GM21381 (cell line): ENCODE measurements around the gene KIF2C.
"Not testable (repeated sequence)": the region's sequence is repeated elsewhere in the genome, so short reads cannot be mapped to it uniquely, and the experiment has no call there.

Experiments
- ATAC-seq: cut with Tn5 transposase; IDR thresholded peaks from one replicate; pipeline ENCODE4 v1.9.1; 2021; ENCODE audit warnings: mild to moderate bottlenecking, moderate library complexity; ENCODE audit not compliant: unreplicated experiment

Gene KIF2C

GRCh38 chr1:44718091-44718490, 21.5 kb upstream of the KIF2C start:
- no peak for ATAC-seq

GRCh38 chr1:44719318-44719717, 20.3 kb upstream of the KIF2C start:
- no peak for ATAC-seq

- ATAC-seq, result no peak
Measured at GRCh38 chr1:44720281-44720680, 19.4 kb upstream of the KIF2C start.

GRCh38 chr1:44721485-44722361, 17.9 kb upstream of the KIF2C start:
- peak; percentile 70 for ATAC-seq

- ATAC-seq, result no peak
Measured at GRCh38 chr1:44723064-44723463, 16.6 kb upstream of the KIF2C start.

GRCh38 chr1:44723496-44724295, 15.9 kb upstream of the KIF2C start:
- no peak for ATAC-seq

GRCh38 chr1:44724296-44724954, 15.2 kb upstream of the KIF2C start:
- no peak for ATAC-seq

GRCh38 chr1:44724955-44725698, 14.5 kb upstream of the KIF2C start:
- ATAC-seq, result no peak

- peak; percentile 61 for ATAC-seq
Measured at GRCh38 chr1:44730741-44731512, 8.7 kb upstream of the KIF2C start, which contains the start of gene RNU5D-1. RNU5D-1 (minus strand) TSS chr1:44731170.

- ATAC-seq, result no peak
Measured at GRCh38 chr1:44733365-44733764, 6.3 kb upstream of the KIF2C start.

- no peak for ATAC-seq
Measured at GRCh38 chr1:44733784-44734183, 5.9 kb upstream of the KIF2C start.

GRCh38 chr1:44735992-44736391, 3.6 kb upstream of the KIF2C start:
- no peak for ATAC-seq

- ATAC-seq, result not testable (repeated sequence)
Measured at GRCh38 chr1:44738953-44739306, 707 bp upstream of the KIF2C start.

GRCh38 chr1:44740179-44740617, 561 bp downstream of the KIF2C start:
- no peak for ATAC-seq

- ATAC-seq, result no peak
Measured at GRCh38 chr1:44743211-44743610, 3.6 kb downstream of the KIF2C start.

GRCh38 chr1:44747878-44748277, 8.2 kb downstream of the KIF2C start:
- ATAC-seq, result no peak

- no peak for ATAC-seq
Measured at GRCh38 chr1:44757420-44757819, 17.8 kb downstream of the KIF2C start.

- ATAC-seq, result no peak
Measured at GRCh38 chr1:44759077-44759476, 19.4 kb downstream of the KIF2C start.

GRCh38 chr1:44760876-44761275, 21.2 kb downstream of the KIF2C start:
- no peak for ATAC-seq

GRCh38 chr1:44766421-44766820, 26.8 kb downstream of the KIF2C start:
- ATAC-seq, result not testable (repeated sequence)
